SK-N-SH (cell line): ENCODE results near the gene DAB2IP. TPM values are rescaled to one million over a fixed set of nuclear protein-coding genes. Genes with fewer than 3 reads are reported as not detected.

Source experiments
- CTCF ChIA-PET: fragments of 300-600, 350-600 bp; formaldehyde crosslinking; extraction: SDS; loops from one replicate; lab custom pipeline; 2021; lab: Yijun Ruan, JAX
- POLR2A ChIA-PET: fragments of 350-600 bp; sonication (Branson Sonifier 250); formaldehyde crosslinking; extraction: SDS; loops from one replicate; lab custom pipeline; 2020; ENCODE audit warnings: antibody characterized with exemption, inconsistent platforms; lab: Yijun Ruan, JAX
- DNase-seq: peaks from one replicate; pipeline ENCODE4 v3.0.0; 2012
- H2AFZ ChIP-seq: fragments of 200-600 bp; sonication (generic); 2 replicates; pipeline ENCODE4 v1.8.1; 2016; ENCODE audit warnings: antibody characterized with exemption, mild to moderate bottlenecking, low read depth
- H3F3A ChIP-seq: fragments of 200-600 bp; sonication (generic); replicated peaks from 2 replicates; pipeline ENCODE3; 2016; ENCODE audit warnings: antibody characterized with exemption, mild to moderate bottlenecking; ENCODE audit not compliant: insufficient read depth
- H3K27ac ChIP-seq, 2 experiments: fragments of 200-500 bp in 1 of 2; fragments of 200-600 bp in 1 of 2; sonication (Bioruptor generic) in 1 of 2; sonication (generic), shearing (Covaris generic) in 1 of 2; 2 replicates each; pipeline versions ENCODE4 v1.5.1 to v1.6.1; 2014 to 2016; ENCODE audit warnings: low read depth in 2 of 2, inconsistent platforms in 1 of 2, low read length in 1 of 2, mild to moderate bottlenecking in 1 of 2, mixed read lengths in 1 of 2
- H3K27me3 ChIP-seq: fragments of 200-600 bp; sonication (generic), shearing (Covaris generic); 2 replicates; pipeline ENCODE4 v1.6.1; 2016; ENCODE audit warnings: mixed run types; ENCODE audit not compliant: insufficient read depth
- H3K36me3 ChIP-seq, 2 experiments: fragments of 200-500 bp in 1 of 2; fragments of 200-600 bp in 1 of 2; sonication (Bioruptor generic) in 1 of 2; sonication (generic) in 1 of 2; replicated peaks in 1 of 2; 2 replicates each; pipeline versions ENCODE3 to v1.5.1; 2014 to 2016; ENCODE audit warnings: low read length in 1 of 2, mild to moderate bottlenecking in 1 of 2; ENCODE audit not compliant: insufficient read depth in 2 of 2, control insufficient read depth in 1 of 2
- H3K4me1 ChIP-seq, 2 experiments: fragments of 200-500 bp in 1 of 2; fragments of 200-600 bp in 1 of 2; sonication (Bioruptor generic) in 1 of 2; sonication (generic), shearing (Covaris generic) in 1 of 2; 2 replicates each; pipeline versions ENCODE4 v1.5.1 to v1.6.1; 2014 to 2016; ENCODE audit warnings: low read depth in 1 of 2, low read length in 1 of 2, mixed run types in 1 of 2; ENCODE audit not compliant: insufficient read depth in 2 of 2, control insufficient read depth in 1 of 2
- H3K4me2 ChIP-seq: fragments of 200-600 bp; sonication (generic), shearing (Covaris generic); 2 replicates; pipeline ENCODE4 v1.6.1; 2017; ENCODE audit warnings: mixed run types
- H3K4me3 ChIP-seq, 2 experiments: fragments of 200-500 bp in 1 of 2; fragments of 200-600 bp in 1 of 2; sonication (Bioruptor generic) in 1 of 2; sonication (generic), shearing (Covaris generic) in 1 of 2; 2 replicates each; pipeline versions ENCODE4 v1.5.1 to v1.8.1; 2014 to 2016; ENCODE audit warnings: low read depth in 2 of 2, inconsistent platforms in 1 of 2, low read length in 1 of 2, mild to moderate bottlenecking in 1 of 2, mixed read lengths in 1 of 2, moderate library complexity in 1 of 2
- H3K79me2 ChIP-seq: fragments of 200-600 bp; sonication (generic); 2 replicates; pipeline ENCODE4 v1.8.1; 2017; ENCODE audit warnings: mild to moderate bottlenecking; ENCODE audit not compliant: insufficient read depth
- H3K9ac ChIP-seq: fragments of 200-600 bp; sonication (generic); 2 replicates; pipeline ENCODE4 v1.6.1; 2017; ENCODE audit warnings: mixed run types
- H3K9me2 ChIP-seq: fragments of 200-600 bp; sonication (generic); 2 replicates; pipeline ENCODE4 v1.6.1; 2017; ENCODE audit warnings: mixed run types
- H3K9me3 ChIP-seq: fragments of 200-600 bp; sonication (generic); 2 replicates; pipeline ENCODE4 v1.6.1; 2017; ENCODE audit warnings: mixed run types, mild to moderate bottlenecking, moderate library complexity
- H4K20me1 ChIP-seq: fragments of 200-600 bp; sonication (generic); 2 replicates; pipeline ENCODE4 v1.6.1; 2017; ENCODE audit warnings: mild to moderate bottlenecking, mixed run types; ENCODE audit not compliant: insufficient read depth
- EP300 ChIP-seq, 2 experiments: IDR thresholded peaks; 2 replicates each; pipeline versions ENCODE4 v1.4.0 to v1.6.1; 2012; ENCODE audit warnings: borderline replicate concordance in 1 of 2, low read depth in 1 of 2, low read length in 1 of 2
- FOSL2 ChIP-seq: IDR thresholded peaks from 2 replicates; pipeline ENCODE4 v1.4.0; 2012; ENCODE audit warnings: low read depth, mild to moderate bottlenecking, moderate library complexity, borderline replicate concordance
- FOXJ3 ChIP-seq: sonication (generic); formaldehyde crosslinking; IDR thresholded peaks from 2 replicates; pipeline ENCODE4 v1.5.1; 2020; ENCODE audit warnings: mild to moderate bottlenecking, missing genetic modification reagents
- GATA2 ChIP-seq: sonication (generic); formaldehyde crosslinking; IDR thresholded peaks from 2 replicates; pipeline ENCODE4 v1.5.0; 2020; ENCODE audit warnings: mild to moderate bottlenecking, missing genetic modification reagents
- IRF3 ChIP-seq: fragments of 150-350 bp; IDR thresholded peaks from 2 replicates; pipeline ENCODE4 v1.6.1; 2016; ENCODE audit warnings: mild to moderate bottlenecking, low read depth, low read length
- JUND ChIP-seq: IDR thresholded peaks from 2 replicates; pipeline ENCODE4 v1.4.0; 2012
- MAX ChIP-seq: IDR thresholded peaks from 2 replicates; pipeline ENCODE4 v1.4.0; 2012; ENCODE audit warnings: low read depth
- MEF2A ChIP-seq: IDR thresholded peaks from 2 replicates; pipeline ENCODE4 v1.4.0; 2012; ENCODE audit warnings: low read depth, borderline replicate concordance
- MXI1 ChIP-seq: IDR thresholded peaks from 2 replicates; pipeline ENCODE4 v1.6.1; 2012; ENCODE audit warnings: mild to moderate bottlenecking, low read depth, low read length, improper control_type of control experiment
- PBX3 ChIP-seq: IDR thresholded peaks from 2 replicates; pipeline ENCODE4; 2012
- POLR2AphosphoS5 ChIP-seq: IDR thresholded peaks from 2 replicates; pipeline ENCODE4 v1.6.1; 2012; ENCODE audit warnings: low read depth, low read length
- RCOR1 ChIP-seq: fragments of 150-350 bp; IDR thresholded peaks from 2 replicates; pipeline ENCODE4 v1.6.1; 2017; ENCODE audit warnings: antibody characterized with exemption, low read length
- RFX5 ChIP-seq: IDR thresholded peaks from 2 replicates; pipeline ENCODE4 v1.6.1; 2012; ENCODE audit warnings: mild to moderate bottlenecking, improper control_type of control experiment, low read length
- RXRA ChIP-seq: IDR thresholded peaks from 2 replicates; pipeline ENCODE4 v1.4.0; 2012; ENCODE audit warnings: low read depth, mild to moderate bottlenecking, borderline replicate concordance
- TAF1 ChIP-seq: IDR thresholded peaks from 2 replicates; pipeline ENCODE4 v1.6.1; 2012; ENCODE audit warnings: low read depth, mild to moderate bottlenecking, low read length, moderate library complexity, borderline replicate concordance
- WGBS: methylation state at CpG from one replicate; pipeline ENCODE4 v1.1.6; 2017; ENCODE audit warnings: low lambda C conversion rate; 5-methylcytosine and 5-hydroxymethylcytosine counted together
- polyA plus RNA-seq, 3 experiments: library from polyadenylated mRNA; depleted of rRNA; stranded (reverse); fragments of >200 nt; gene quantifications; 2 replicates each; pipeline ENCODE4 v1.2.3, GENCODE V29; 2012
- TF ChIP-seq, protein P1 (sequence below): fragments of 200-600 bp; sonication (generic); IDR thresholded peaks from 2 replicates; pipeline ENCODE4 v1.6.1; 2017; ENCODE audit warnings: antibody characterized with exemption, mild to moderate bottlenecking, moderate library complexity
- TF ChIP-seq, protein P2 (sequence below): IDR thresholded peaks from 2 replicates; pipeline ENCODE4 v1.4.0; 2012; ENCODE audit warnings: low read depth, borderline replicate concordance
- TF ChIP-seq, protein P3 (sequence below): IDR thresholded peaks from 2 replicates; pipeline ENCODE4 v1.6.1; 2012; ENCODE audit warnings: mild to moderate bottlenecking, low read depth, low read length, moderate library complexity

Gene DAB2IP
- polyA plus RNA-seq, 1 of the 3 experiments (the other 2 are of a cell fraction), result 21.4 TPM

DNA sequence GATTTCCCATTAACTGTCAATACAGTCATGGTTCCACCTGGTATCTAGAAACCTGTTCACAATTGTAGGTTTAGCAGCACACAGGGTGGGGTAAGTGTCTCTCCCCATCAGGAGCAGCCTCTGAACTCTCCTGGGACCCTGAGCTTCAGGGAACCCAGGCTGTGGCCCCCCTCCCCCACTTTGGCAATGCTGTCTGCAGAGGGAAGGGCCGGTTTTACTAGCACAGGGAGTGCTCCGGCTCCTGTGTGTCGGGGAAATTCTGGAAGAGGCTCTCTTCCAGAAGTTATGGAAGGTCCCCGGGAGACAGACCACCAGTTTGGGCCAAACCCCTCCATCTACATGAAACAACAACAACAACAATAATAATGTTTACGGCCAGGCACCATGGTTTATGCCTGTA is 9.9 kb downstream of the DAB2IP start:
- ChIA-PET POLR2A (no interaction called here), CTCF (interaction anchor here (1.0 kb wide), 1 partner anchor 39 kb away, joined by 3 read pairs; no protein-coding TSS in a partner anchor)
- Histone ChIP-seq H3K36me3 (no peaks in the 10 kb centered on the region), H3K27me3 (no peaks in the 10 kb centered on the region), H4K20me1 (no peaks in the 10 kb centered on the region), H3K4me1 (peaks cover 4 to 15% of the 10 kb centered on the region in 2 experiments; a peak in 1 of 4 replicates), H3K27ac (no peak overlapping the region), H2AFZ (no peak overlapping the region), H3K79me2 (no peaks in the 10 kb centered on the region), H3K9me2 (no peaks in the 10 kb centered on the region), H3K9ac (no peak overlapping the region), H3F3A (no peaks in the 10 kb centered on the region), H3K4me2 (no peak overlapping the region), H3K4me3 (no peak overlapping the region), H3K9me3 (no peaks in the 10 kb centered on the region)
- no peak for DNase-seq
- WGBS, result 98% methylated on average over 4 of the region's 5 CpGs
- no peak for TF ChIP-seq MEF2A
- TF ChIP-seq EP300 (IDR thresholded peaks at IDR 0.05; ENCODE audit: borderline replicate concordance in 1 of 2, low read depth in 1 of 2, low read length in 1 of 2), result no peak
- no peak for TF ChIP-seq TAF1
- TF ChIP-seq GATA2 (CRISPR knock-in tag), result no peak
- TF ChIP-seq PBX3, result no peak
- TF ChIP-seq FOSL2, result no peak
- TF ChIP-seq IRF3, result no peak
- TF ChIP-seq RXRA, result no peak
- TF ChIP-seq FOXJ3 (CRISPR knock-in tag), result no peak
- no peak for TF ChIP-seq JUND
- no peak for TF ChIP-seq MAX
- TF ChIP-seq, protein P1, sequence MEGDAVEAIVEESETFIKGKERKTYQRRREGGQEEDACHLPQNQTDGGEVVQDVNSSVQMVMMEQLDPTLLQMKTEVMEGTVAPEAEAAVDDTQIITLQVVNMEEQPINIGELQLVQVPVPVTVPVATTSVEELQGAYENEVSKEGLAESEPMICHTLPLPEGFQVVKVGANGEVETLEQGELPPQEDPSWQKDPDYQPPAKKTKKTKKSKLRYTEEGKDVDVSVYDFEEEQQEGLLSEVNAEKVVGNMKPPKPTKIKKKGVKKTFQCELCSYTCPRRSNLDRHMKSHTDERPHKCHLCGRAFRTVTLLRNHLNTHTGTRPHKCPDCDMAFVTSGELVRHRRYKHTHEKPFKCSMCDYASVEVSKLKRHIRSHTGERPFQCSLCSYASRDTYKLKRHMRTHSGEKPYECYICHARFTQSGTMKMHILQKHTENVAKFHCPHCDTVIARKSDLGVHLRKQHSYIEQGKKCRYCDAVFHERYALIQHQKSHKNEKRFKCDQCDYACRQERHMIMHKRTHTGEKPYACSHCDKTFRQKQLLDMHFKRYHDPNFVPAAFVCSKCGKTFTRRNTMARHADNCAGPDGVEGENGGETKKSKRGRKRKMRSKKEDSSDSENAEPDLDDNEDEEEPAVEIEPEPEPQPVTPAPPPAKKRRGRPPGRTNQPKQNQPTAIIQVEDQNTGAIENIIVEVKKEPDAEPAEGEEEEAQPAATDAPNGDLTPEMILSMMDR, result no peak

- Histone ChIP-seq H3K9me3 (no peaks in the 10 kb centered on the region), H3K4me3 (no peak overlapping the region), H2AFZ (no peak overlapping the region), H4K20me1 (no peaks in the 10 kb centered on the region), H3K9me2 (no peaks in the 10 kb centered on the region), H3K4me2 (no peak overlapping the region), H3K36me3 (no peaks in the 10 kb centered on the region), H3K79me2 (no peaks in the 10 kb centered on the region), H3K27ac (0 out of 4 replicates have a peak overlapping the region, but pooled peaks of 1 of the 2 experiments have one; percentile 12), H3F3A (no peaks in the 10 kb centered on the region), H3K9ac (no peak overlapping the region), H3K4me1 (peaks cover 4 to 9% of the 10 kb centered on the region in 2 experiments; a peak in 1 of 4 replicates), H3K27me3 (no peaks in the 10 kb centered on the region)
- WGBS, result 79% methylated on average over 3 of the region's 3 CpGs
- no peak for DNase-seq
- CTCF ChIA-PET, result interaction anchor here (1.0 to 3.3 kb wide), 4 partner anchors 11 to 33 kb away, joined by 3 to 10 read pairs (median 4); partner anchors contain the start of gene DAB2IP
- POLR2A ChIA-PET, result no interaction called here
- TF ChIP-seq RFX5, result no peak
- TF ChIP-seq JUND, result no peak
- TF ChIP-seq FOXJ3 (CRISPR knock-in tag), result no peak
- TF ChIP-seq, protein P2, sequence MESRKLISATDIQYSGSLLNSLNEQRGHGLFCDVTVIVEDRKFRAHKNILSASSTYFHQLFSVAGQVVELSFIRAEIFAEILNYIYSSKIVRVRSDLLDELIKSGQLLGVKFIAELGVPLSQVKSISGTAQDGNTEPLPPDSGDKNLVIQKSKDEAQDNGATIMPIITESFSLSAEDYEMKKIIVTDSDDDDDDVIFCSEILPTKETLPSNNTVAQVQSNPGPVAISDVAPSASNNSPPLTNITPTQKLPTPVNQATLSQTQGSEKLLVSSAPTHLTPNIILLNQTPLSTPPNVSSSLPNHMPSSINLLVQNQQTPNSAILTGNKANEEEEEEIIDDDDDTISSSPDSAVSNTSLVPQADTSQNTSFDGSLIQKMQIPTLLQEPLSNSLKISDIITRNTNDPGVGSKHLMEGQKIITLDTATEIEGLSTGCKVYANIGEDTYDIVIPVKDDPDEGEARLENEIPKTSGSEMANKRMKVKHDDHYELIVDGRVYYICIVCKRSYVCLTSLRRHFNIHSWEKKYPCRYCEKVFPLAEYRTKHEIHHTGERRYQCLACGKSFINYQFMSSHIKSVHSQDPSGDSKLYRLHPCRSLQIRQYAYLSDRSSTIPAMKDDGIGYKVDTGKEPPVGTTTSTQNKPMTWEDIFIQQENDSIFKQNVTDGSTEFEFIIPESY, result no peak
- TF ChIP-seq RCOR1, result no peak
- TF ChIP-seq MXI1, result no peak
- TF ChIP-seq POLR2AphosphoS5, result no peak
- TF ChIP-seq, protein P3, sequence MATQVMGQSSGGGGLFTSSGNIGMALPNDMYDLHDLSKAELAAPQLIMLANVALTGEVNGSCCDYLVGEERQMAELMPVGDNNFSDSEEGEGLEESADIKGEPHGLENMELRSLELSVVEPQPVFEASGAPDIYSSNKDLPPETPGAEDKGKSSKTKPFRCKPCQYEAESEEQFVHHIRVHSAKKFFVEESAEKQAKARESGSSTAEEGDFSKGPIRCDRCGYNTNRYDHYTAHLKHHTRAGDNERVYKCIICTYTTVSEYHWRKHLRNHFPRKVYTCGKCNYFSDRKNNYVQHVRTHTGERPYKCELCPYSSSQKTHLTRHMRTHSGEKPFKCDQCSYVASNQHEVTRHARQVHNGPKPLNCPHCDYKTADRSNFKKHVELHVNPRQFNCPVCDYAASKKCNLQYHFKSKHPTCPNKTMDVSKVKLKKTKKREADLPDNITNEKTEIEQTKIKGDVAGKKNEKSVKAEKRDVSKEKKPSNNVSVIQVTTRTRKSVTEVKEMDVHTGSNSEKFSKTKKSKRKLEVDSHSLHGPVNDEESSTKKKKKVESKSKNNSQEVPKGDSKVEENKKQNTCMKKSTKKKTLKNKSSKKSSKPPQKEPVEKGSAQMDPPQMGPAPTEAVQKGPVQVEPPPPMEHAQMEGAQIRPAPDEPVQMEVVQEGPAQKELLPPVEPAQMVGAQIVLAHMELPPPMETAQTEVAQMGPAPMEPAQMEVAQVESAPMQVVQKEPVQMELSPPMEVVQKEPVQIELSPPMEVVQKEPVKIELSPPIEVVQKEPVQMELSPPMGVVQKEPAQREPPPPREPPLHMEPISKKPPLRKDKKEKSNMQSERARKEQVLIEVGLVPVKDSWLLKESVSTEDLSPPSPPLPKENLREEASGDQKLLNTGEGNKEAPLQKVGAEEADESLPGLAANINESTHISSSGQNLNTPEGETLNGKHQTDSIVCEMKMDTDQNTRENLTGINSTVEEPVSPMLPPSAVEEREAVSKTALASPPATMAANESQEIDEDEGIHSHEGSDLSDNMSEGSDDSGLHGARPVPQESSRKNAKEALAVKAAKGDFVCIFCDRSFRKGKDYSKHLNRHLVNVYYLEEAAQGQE, result no peak
These were observed 10.9 kb downstream of the DAB2IP start for GRCh38 chr9:121662359-121662758.
